Fibroblast of villous mesenchyme (primary cell): ENCODE data around the gene OVOL2. TPM values are rescaled to one million over a fixed set of nuclear protein-coding genes. Genes with fewer than 3 reads are reported as not detected.

Experiments used
- DNase-seq: peaks from one replicate; pipeline ENCODE4 v3.0.0-alpha.2; 2010; ENCODE audit warnings: low read depth
- H3K4me3 ChIP-seq: 2 replicates; pipeline ENCODE4 v1.5.1; 2011; ENCODE audit warnings: low read depth, mild to moderate bottlenecking, low read length
- CTCF ChIP-seq: IDR thresholded peaks from 2 replicates; pipeline ENCODE4 v1.5.1; 2012; ENCODE audit warnings: low read depth, mild to moderate bottlenecking, low read length; ENCODE audit not compliant: insufficient read depth
- total RNA-seq: library from RNA; depleted of rRNA; stranded (reverse); fragments of >200 nt; gene quantifications from 2 replicates; pipeline ENCODE4 v1.2.3, GENCODE V29; 2012

The OVOL2 gene
- total RNA-seq, 1 donor = not detected

GRCh38 chr20:18001131-18001921, 56.4 kb downstream of the OVOL2 start:
- peak; percentile 82 for DNase-seq
- no peak for TF ChIP-seq CTCF

DNA sequence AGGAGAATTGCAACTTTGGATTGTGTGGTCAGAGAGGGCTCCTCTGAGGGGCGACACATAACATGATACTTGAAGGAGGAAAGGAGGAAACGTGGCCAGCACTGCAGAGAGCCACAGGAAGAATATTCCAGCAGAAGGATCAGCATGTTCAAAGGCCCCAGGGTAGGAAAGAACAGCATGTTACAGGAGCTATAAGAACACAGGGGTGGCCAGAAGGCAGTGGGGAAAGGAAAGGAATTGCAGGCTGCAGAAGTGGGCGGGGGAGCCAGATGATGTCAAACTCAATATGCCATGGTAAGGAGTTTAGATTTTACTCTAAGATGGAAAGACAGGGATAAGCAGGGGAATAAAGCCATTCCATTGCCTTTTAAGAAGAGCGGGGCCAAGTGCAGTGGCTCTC, 58.1 kb downstream of the OVOL2 start:
- no peak overlapping the region for H3K4me3 ChIP-seq
- no peak for TF ChIP-seq CTCF
- no peak for DNase-seq

More at GRCh38 chr20:18001131-18001921, 56.4 kb downstream of the OVOL2 start:
- no peak overlapping the region for H3K4me3 ChIP-seq

DNA sequence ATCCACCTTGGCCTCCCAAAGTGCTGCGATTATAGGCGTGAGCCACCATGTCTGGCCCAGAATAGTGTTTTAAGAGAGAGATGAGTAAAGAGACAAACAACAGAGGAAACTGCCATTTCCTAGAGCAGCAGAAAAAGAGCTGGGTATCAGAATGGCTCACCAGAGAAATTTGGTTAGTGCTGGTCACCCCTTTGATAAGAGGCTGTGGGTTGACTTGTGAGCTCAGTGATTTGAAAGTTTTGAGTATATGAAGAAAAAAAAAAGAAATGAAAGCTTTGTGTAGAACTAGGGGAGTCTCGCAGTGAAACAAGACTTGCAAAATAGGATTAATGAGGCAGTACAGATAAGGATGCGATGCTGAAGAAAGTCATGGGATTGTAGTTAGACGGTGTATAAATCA, 59.3 kb downstream of the OVOL2 start:
- no peak for DNase-seq
- TF ChIP-seq CTCF = no peak
- H3K4me3 ChIP-seq = no peak overlapping the region

DNA sequence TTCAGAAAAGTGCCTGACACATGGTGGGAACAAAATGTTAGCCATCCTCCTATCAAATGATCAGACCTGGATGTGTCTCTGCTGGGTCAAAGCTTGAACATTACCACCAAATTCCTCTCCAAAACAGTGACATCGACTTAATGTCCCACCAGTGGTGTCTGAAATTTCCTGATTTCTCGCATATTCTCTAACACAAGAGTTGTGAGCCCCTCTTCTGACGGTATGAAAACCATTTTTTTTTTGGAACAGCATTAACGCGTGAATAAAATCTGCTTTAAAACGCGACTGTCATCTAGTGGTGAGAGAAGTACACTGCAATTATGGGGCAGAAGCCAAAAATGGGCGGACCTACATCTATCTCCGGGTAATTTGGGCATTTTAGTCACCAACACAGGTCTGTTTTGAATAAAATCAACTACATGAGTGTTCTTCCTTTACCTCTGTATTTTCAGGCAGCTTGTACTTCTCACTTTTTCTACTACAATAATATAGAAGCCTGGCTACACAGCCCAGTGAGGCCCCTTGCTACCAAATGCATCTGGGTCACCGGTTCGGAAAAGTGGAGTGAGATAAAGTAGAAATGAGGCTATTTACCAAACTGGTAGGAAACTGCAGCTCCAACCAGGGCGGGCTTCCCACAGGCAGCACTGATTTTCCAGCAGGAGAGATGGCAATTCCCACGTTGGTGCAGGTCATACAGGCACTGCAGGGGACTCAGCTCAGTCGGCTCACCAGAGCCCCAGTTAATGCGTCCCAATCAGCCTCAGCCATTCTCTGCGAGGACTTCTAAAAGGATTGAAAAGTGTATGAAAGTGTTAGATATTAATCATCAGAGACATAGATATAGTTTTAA, 61.5 kb downstream of the OVOL2 start:
- no peak overlapping the region for H3K4me3 ChIP-seq
- TF ChIP-seq CTCF = peak; percentile 99
- peak; percentile 70 for DNase-seq

- DNase-seq = no peak
- H3K4me3 ChIP-seq = no peak overlapping the region
- no peak for TF ChIP-seq CTCF
Measured at GRCh38 chr20:17993546-17993945, 64.2 kb downstream of the OVOL2 start.

DNA sequence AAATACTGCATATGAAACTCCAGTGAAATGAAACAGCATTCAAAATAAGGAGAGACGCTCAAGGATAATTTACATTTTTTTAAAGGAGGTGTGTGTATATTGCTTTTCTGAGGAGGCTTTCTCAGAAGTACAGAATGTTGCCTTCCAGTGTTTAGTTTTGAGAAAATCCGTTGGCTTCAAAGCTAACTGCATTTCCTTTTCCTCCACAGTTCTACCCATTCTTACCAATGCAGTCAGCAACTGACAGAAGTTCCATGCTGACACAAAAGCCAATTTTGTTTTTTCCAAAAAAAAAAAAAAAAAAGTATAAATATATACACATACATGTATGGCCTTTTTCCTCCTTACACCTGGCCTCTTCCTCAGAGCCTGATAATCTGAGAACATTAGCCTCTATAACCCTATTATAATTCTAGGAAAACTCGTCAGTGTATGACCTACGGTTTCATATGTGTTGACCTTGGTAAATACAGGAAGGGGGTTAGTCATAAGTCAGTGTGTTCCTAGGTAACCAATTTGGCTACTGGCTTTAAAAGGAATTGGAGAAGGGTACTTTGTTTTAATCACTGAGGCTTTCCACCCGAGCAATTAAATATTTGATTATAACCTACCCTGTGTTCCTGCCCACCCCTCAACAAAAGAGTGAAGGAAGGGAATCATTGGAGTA, 64.7 kb downstream of the OVOL2 start:
- no peak for DNase-seq

More for the DNA sequence above, 64.7 kb downstream of the OVOL2 start:
- H3K4me3 ChIP-seq = no peak overlapping the region
- TF ChIP-seq CTCF = no peak
